Psoas muscle (tissue), 8 donors: ENCODE data around the gene SOX13. TPM values are rescaled to one million over a fixed set of nuclear protein-coding genes. Genes with fewer than 3 reads are reported as not detected.

ENCODE experiments used
- ATAC-seq, 4 donors: fragments of 200-7000 bp; cut with Tn5 transposase; one replicate each; pipeline ENCODE4 v1.9.1; 2020; ENCODE audit warnings: moderate library complexity in 3 of 4, mild to moderate bottlenecking in 2 of 4
- DNase-seq, 2 donors: peaks; one replicate each; pipeline ENCODE4 v3.0.0-alpha.2; 2020
- H3K27ac ChIP-seq: fragments of 200-600 bp; one replicate; pipeline ENCODE4 v1.8.0; 2022
- H3K27me3 ChIP-seq, 3 donors: fragments of 200-600 bp in 1 of 3; one replicate each; pipeline versions ENCODE4 v1.6.1 to v1.8.0; 2013 to 2022; ENCODE audit warnings: low read length in 2 of 3, mild to moderate bottlenecking in 2 of 3, moderate library complexity in 1 of 3; ENCODE audit not compliant: insufficient read depth in 3 of 3
- H3K36me3 ChIP-seq, 2 donors: fragments of 200-600 bp in 1 of 2; one replicate each; pipeline versions ENCODE4 v1.6.1 to v1.8.0; 2013 to 2022; ENCODE audit warnings: low read depth in 1 of 2, mild to moderate bottlenecking in 1 of 2, moderate library complexity in 1 of 2; ENCODE audit not compliant: insufficient read depth in 1 of 2
- H3K4me1 ChIP-seq: fragments of 200-600 bp; one replicate; pipeline ENCODE4 v1.8.0; 2022
- H3K4me3 ChIP-seq: fragments of 200-600 bp; one replicate; pipeline ENCODE4 v1.8.0; 2022; ENCODE audit warnings: mild to moderate bottlenecking
- H3K9me3 ChIP-seq: fragments of 200-600 bp; one replicate; pipeline ENCODE4 v1.8.0; 2022
- CTCF ChIP-seq: fragments of 200-600 bp; IDR thresholded peaks from one replicate; pipeline ENCODE4 v1.8.0; 2022; ENCODE audit warnings: antibody characterized with exemption
- WGBS, 3 donors: extraction: QIAGEN DNeasy Blood & Tissue Kit; methylation state at CpG; one replicate each; pipeline versions ENCODE4 v1.1.6 to v1.1.7; 2013; 5-methylcytosine and 5-hydroxymethylcytosine counted together
- intact Hi-C, 2 donors: fragments of 100-400 bp; cut with DNase I; formaldehyde crosslinking; loops; one replicate each; pipeline versions ENCODE4 v1.11.0 to v1.14.2; 2022
- polyA plus RNA-seq, 3 donors: library from polyadenylated mRNA; stranded (reverse); fragments of 200-250 nt; gene quantifications; one replicate each; pipeline ENCODE4 v1.2.3, GENCODE V29; 2013
- total RNA-seq, 4 donors: library from RNA; stranded (reverse); fragmentation: NEBNext Ultra II Directional in 2 of 4; extraction: Animal tissue kit (Norgen Biotek cat#: 25700) in 2 of 4; gene quantifications; one replicate each; pipeline versions ENCODE4 v1.2.1 to v1.2.4, GENCODE V29; 2021 to 2023
- donor health status: healthy with polysubstance abuse.
- donor health status: DM: no; HTN: no; CAD: no; lungs with moderate emphysema.
- donor health status: Bipolar disorder and iron deficiency.
- donor health status: healthy.
- donor health status: DM: yes; HTN: yes; CAD: no.
- donor health status: DM: no; HTN: no; CAD: no.
- donor health status: DM: no; HTN: no; CAD: no.
- donor health status: DM: yes; HTN: yes; CAD: no.

The SOX13 gene
- total and polyA plus RNA-seq, 7 donors: 5.2 to 19.6 (median 9.4) TPM

- Histone ChIP-seq H3K36me3 (peaks cover 0 to 3% of the 10 kb centered on the region in 2 donors), H3K4me3 (no peak overlapping the region), H3K27ac (no peak overlapping the region), H3K4me1 (peaks cover 21% of the 10 kb centered on the region), H3K27me3 (no peaks in the 10 kb centered on the region), H3K9me3 (no peaks in the 10 kb centered on the region)
- TF ChIP-seq CTCF: no peak
- intact Hi-C loops: no loop called here
- WGBS, 3 donors: 49 to 56% (median 50%) methylated on average over 11 of the region's 11 CpGs
- peak in 1 of 4 donors; percentile 21 for ATAC-seq
- peak in 1 of 2 donors; percentile 40 for DNase-seq
Observed at GRCh38 chr1:204130981-204131892, 58.3 kb downstream of the SOX13 start.

- H3K27me3 ChIP-seq: no peaks in the 10 kb centered on the region
- 86 to 90% (median 88%) methylated on average over 4 of the region's 4 CpGs for WGBS, 3 donors
- no peak overlapping the region for H3K27ac ChIP-seq
- TF ChIP-seq CTCF: no peak
- intact Hi-C loops: no loop called here
- H3K4me3 ChIP-seq: no peak overlapping the region
- ATAC-seq (no peak), DNase-seq (no peak)
- H3K36me3 ChIP-seq: no peaks in the 10 kb centered on the region
- peaks cover 20% of the 10 kb centered on the region for H3K4me1 ChIP-seq
- H3K9me3 ChIP-seq: no peaks in the 10 kb centered on the region
Observed at GRCh38 chr1:204131978-204132377, 59.1 kb downstream of the SOX13 start.

DNA sequence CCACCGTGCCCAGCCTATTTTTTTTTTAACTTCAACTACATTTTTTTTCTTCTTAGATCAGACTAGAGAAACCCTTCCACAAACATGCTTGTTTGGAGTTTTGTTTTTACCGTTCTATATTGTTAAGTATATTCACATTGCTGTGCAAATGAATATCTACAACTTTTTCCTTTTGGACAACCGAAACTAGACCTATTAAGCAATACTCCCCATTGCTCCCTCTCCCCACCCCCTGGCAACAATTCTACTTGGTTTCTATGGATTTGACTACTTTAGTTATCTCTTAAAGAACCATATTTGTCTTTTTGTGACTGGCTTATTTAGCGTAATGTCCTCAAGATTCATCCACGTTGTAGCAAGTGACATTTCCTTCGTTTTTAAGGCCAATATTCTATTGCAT lies 59.8 kb downstream of the SOX13 start:
- no peaks in the 10 kb centered on the region for H3K36me3 ChIP-seq
- 80 to 83% (median 80%) methylated on average over 6 of the region's 6 CpGs for WGBS, 3 donors
- ATAC-seq: no peak
- H3K27me3 ChIP-seq: no peaks in the 10 kb centered on the region
- intact Hi-C loops: no loop called here
- DNase-seq: no peak
- H3K27ac ChIP-seq: no peak overlapping the region
- no peak for TF ChIP-seq CTCF
- H3K4me3 ChIP-seq: no peak overlapping the region
- no peaks in the 10 kb centered on the region for H3K9me3 ChIP-seq
- H3K4me1 ChIP-seq: peaks cover 13% of the 10 kb centered on the region

DNA sequence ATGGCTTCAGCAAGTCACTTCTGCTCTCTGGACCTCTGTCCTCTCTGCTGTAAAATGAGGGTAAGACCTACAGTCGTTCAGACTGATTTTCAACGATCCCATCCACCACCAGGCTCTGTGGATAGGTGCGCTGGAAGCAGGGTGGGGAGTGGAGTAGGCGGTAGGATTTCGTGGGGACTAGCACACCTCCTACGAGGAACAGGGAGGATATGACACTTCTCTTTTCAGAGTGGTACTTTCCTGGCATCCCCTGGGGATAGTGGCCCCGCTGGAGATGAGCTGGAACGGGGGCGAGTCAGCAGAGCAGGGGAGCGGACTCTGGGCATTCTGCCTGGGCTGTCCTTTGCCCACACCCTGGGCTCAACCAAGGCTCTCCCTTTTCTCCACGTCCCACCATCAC lies 61.2 kb downstream of the SOX13 start:
- H3K9me3 ChIP-seq: no peaks in the 10 kb centered on the region
- H3K4me1 ChIP-seq: peaks cover 5% of the 10 kb centered on the region
- H3K27ac ChIP-seq: no peak overlapping the region
- no peak overlapping the region for H3K4me3 ChIP-seq
- no peak for DNase-seq
- no peak for ATAC-seq
- no peak for TF ChIP-seq CTCF
- H3K27me3 ChIP-seq: no peaks in the 10 kb centered on the region
- H3K36me3 ChIP-seq: no peaks in the 10 kb centered on the region
- intact Hi-C loops: no loop called here
- 71 to 86% (median 83%) methylated on average over 11 of the region's 11 CpGs for WGBS, 3 donors
